OCI-M1 (cell line): Measurements from ENCODE around the gene RNF2.
"Not testable (repeated sequence)": the region's sequence is repeated elsewhere in the genome, so short reads cannot be mapped to it uniquely, and the experiment has no call there.

Experiments
- DNase-seq: peaks from one replicate; lab custom pipeline; 2025; lab: John Stamatoyannopoulos, UW

The RNF2 gene

GRCh38 chr1:185044981-185045813 lies at the start of gene RNF2:
RNF2 (plus strand) TSS chr1:185045558; CDS start chr1:185087554, 41,996 bp downstream.
- peak; percentile 91 for DNase-seq

- not testable (repeated sequence) for DNase-seq
These were observed 45.4 kb upstream of the RNF2 start for GRCh38 chr1:184999974-185000373.

DNA sequence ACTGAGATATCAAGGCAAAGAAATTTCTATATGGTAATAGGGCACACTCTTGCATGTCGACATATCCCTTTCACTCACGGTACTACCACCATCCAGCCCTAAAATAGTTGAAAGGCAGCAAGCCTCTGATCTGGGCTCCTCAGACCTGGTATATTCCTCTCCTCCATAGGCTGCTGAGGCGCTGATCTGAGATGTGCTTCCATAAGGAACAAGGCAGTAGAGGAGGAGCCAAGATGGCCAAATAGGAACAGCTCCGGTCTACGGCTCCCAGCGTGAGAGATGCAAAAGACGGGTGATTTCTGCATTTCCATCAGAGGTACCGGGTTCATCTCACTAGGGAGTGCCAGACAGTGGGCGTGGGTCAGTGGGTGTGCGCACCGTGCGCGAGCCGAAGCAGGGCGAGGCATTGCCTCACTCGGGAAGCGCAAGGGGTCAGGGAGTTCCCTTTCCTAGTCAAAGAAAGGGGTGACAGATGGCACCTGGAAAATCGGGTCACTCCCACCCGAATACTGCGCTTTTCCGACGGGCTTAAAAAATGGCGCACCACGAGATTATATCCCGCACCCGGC lies 44.0 kb upstream of the RNF2 start:
- DNase-seq = not testable (repeated sequence)

DNA sequence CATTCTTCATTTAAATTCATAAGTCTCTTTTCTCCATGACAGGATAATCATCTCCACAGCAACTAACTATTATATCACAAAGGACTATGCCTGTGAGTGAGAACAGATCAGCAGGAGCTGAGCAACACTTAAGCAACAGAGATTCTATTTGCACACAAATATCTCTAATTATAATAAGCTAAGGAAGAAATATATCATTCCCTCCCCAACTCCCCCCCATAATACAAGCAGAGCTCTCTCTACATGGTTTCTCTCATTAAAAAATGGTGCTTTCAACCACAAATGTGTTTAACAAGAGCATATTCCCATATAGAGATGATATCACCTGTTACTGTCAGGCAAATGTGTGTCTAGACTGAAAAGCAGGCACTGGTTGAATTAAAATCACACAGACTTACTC lies 36.5 kb upstream of the RNF2 start:
- DNase-seq = no peak

DNA sequence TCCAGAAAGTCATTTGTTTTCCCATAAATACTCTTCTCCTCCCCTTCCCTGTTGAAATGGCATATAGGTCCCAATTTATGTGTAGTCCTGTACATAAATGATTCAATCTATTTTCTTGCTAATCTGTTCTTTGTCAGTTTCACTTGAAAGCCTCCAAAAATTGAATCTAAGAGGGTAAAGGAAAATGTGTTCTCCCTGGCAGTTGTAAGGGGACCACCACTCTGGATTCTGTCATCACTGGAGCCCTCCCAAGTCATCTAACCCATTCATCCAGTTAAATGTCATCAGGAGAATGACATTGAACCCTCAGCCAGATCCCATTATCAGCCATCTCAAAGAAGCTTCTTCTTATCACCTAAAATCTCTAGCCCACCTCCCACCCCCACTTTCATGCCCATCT lies 35.0 kb upstream of the RNF2 start:
- no peak for DNase-seq

- no peak for DNase-seq
These were observed 30.4 kb upstream of the RNF2 start for GRCh38 chr1:185014941-185015340.

DNA sequence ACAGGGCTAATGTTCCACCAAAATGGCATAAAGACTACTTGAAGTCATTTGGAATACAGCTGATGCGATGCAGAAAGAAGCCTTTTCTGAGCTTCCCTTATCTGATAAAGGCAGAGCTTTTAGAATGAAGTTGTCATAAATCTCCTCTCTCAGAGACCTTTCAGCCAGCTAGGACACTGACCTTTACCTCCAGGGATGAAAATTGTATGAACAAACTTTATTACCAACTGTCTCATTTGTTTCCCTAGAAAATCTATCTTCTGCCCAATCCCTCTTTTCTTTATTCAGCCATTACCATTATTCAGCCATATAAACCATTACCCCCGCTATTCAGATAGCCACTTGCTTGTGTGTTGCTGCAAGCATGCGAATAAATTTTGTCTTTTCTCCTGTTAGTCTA lies 29.7 kb upstream of the RNF2 start:
- DNase-seq = no peak

DNA sequence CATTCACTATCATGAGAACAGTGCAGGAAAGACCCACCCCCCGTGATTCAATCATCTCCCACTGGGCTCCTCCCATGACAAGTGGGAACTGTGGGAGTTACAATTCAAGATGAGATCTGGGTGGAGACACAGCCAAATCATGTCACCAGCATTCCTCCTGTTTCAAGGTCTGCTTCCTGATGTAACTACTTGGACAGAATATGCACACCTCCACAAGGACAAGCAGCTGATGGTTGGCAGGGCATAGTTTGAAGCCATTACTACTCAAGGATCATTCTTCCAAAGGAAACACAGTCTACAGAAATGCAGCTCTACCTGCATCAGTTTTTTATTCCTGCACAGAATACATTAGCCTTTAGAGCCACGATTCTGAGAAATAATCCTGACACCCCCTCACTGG lies 28.5 kb upstream of the RNF2 start:
- peak; percentile 42 for DNase-seq

DNA sequence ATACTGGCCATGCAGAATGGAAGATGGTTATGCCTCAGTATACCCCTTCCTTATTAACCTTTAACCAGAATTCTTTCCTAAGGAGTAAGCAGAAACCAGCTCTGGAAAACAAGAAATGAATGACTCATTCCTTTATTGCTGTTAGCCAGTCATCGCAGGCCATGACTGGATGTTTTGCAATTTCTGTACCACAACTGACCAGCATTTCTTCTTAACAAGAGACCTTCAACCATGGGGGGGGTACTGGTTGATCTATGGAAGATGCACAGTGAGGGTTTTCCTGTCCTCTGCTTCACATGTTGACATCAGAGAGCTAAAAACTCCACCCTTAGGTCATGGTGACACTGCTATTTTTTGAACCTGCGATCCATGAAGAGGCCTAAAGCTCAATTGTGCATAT lies 28.0 kb upstream of the RNF2 start:
- DNase-seq = peak; percentile 66

DNA sequence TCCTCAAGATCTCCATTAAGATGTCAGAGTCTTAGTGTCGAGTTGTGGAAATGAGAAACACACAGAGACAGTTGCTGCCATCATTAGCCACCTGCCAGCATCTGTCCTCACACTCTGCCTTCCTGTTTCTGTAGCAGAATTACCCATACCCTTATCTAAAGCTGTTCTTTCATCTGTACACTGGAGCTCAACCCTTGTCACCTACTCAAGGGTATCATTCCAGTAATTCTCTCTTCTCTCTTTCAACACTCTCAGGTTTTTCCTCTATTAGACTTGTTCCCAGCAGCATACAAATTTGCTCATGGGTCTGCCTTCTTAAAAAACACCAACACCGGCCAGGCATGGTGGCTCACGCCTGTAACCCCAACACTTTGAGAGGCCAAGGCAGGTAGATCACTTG lies 27.4 kb upstream of the RNF2 start:
- DNase-seq = no peak

DNA sequence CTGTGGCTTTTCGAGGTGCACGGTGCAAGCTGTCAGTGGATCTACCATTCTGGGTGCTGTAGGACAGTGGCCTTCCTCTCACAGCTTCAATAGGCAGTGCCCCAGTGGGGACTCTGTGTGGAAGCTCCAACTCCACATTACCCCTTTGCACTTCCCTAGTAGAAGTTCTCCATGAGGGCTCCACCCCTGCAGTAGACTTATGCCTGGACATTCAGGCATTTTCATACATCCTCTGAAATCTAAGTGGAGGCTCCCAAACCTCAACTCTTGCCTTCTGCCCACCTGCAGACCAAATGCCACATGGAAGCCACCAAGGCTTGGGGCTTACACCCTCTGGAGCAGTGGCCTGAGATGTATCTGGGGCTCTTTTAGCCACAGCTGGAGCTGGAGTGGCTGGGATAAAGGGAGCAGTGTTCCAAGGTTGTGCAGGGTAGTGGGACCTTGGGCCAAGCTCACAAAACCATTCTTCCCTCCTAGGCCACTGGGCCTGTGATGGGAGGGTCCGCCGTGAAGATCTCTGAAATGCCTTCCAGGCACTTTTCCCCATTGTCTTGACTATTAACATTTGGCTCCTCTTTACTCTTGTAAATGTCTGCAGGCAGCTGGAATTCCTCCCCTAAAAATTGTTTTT lies 18.0 kb upstream of the RNF2 start:
- no peak for DNase-seq

- DNase-seq = no peak
These were observed 11.7 kb upstream of the RNF2 start for GRCh38 chr1:185033686-185034085.

DNA sequence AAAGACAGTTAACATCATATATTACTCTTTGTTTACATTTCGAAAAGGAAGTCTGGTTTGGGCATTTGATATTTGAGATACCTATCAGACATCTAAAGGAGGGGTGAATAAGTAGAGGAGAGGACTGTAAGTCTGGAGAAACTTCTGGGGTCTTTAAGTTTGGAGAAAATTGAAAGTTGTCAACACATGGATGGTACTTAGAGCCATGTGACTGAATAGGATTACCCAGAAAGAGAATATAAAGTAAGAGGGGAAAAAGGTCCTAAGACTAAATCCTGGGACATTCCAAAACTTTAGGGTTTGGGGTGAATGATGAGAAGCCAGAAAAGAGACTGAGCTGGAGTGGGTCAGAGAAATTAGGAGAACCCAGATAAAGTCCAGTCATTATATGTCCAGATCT lies 10.1 kb upstream of the RNF2 start:
- no peak for DNase-seq

GRCh38 chr1:185038813-185039376 lies 6.5 kb upstream of the RNF2 start:
- no peak for DNase-seq

- no peak for DNase-seq
These were observed 5.5 kb upstream of the RNF2 start for GRCh38 chr1:185039726-185040407.

DNA sequence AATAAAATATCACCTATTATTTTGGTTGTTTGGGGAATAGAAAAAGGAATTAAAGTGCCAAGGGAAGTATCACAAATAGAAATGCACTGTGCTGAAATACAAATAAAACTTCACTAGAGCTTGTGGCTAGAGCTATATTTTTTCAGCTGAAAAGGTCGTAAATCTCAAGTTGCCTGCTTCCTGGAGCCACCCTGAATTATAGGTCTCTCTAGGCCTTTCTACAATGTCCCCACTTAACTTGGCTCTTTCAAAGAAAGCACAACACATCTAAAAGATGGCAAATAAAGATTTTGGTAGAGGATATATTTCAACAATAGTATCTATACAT lies 5.0 kb upstream of the RNF2 start:
- DNase-seq = no peak

- DNase-seq = no peak
These were observed 3.6 kb upstream of the RNF2 start for GRCh38 chr1:185041742-185042141.

- no peak for DNase-seq
These were observed 2.6 kb upstream of the RNF2 start for GRCh38 chr1:185042737-185043136.

DNA sequence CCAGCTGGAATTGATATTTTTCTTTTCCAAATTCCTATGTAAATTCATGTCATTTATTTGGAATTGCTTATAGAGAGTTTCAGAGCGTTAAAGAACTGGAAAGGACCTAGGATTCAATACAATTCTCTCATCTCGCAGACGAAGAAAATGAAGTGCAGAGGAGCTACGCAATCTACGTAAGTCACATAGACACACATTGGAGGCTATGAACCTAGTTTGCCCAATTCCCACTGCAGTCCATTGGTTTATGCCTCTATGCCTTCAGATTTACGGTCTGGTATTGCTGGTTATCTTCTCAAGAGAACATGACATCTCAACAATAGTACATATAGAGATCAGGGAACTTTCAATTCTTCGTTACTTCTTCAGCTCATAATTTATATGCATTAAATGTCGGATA lies 971 bp upstream of the RNF2 start:
- no peak for DNase-seq

- DNase-seq = peak; percentile 64
These were observed 595 bp downstream of the RNF2 start for GRCh38 chr1:185045814-185046492.

DNA sequence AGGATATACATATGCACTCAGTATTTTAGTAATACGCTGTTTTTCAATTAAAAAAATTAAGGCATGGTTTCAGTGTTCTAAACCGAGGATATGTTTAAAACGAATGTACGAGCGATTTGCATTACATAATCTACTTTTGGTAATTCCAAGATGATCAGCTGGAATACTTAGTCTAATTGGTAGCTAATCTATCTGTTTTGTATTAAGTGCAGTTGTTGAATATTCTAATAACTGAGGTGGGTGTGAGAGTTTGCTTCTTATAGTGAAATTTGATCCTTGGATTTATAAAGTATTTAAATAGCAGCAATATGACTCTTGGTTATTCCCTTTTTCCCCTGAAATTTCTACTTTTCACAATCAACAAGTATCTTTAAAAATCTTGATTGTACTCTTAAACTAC lies 1.3 kb downstream of the RNF2 start:
- DNase-seq = no peak

- peak; percentile 22 for DNase-seq
These were observed 4.3 kb downstream of the RNF2 start for GRCh38 chr1:185049670-185050069.
